GM13977 (cell line): ENCODE results near the gene NR4A1.

Experiments
- DNase-seq: peaks from one replicate; pipeline ENCODE4 v3.0.0; 2012; ENCODE audit warnings: low spot score
- in situ Hi-C: fragments of 300-500 bp; cut with MboI; formaldehyde crosslinking; loops from one replicate; pipeline ENCODE4 v1.12.0; 2022; ENCODE audit warnings: low sequenced_read_pairs, low pct_unique_long_range_greater_than_20kb, mixed read lengths, inconsistent platforms; ENCODE audit not compliant: unreplicated experiment
- TF ChIP-seq, protein P1 (sequence below): IDR thresholded peaks from 2 replicates; pipeline ENCODE4 v1.5.1; 2012; ENCODE audit warnings: mild to moderate bottlenecking, control low read depth; ENCODE audit not compliant: insufficient read depth; ENCODE audit errors: extremely low read depth, missing control alignments

The NR4A1 gene

DNA sequence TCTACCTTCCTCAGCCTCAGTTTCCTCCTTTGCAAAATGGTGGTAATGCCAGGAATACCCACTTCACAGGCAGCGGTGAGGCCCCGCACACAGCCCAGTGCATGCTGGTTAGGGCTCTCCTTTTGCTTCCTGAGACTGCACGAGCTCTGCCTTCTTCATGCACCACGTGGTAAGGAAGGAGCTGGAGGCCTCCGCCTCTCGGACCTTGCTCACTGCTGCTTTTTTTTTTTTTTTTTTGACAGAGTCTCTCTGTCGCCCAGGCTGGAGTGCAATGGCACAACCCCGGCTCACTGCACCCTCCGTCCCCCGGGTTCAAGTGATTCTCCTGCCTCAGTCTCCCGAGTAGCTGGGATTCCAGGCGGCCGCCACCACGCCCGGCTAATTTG is 26.4 kb upstream of the NR4A1 start:
- in situ Hi-C loops: loop anchor here (10.0 kb wide), 1 partner anchor 100 kb away; no protein-coding TSS in a partner anchor
- no peak for DNase-seq
- TF ChIP-seq, protein P1, sequence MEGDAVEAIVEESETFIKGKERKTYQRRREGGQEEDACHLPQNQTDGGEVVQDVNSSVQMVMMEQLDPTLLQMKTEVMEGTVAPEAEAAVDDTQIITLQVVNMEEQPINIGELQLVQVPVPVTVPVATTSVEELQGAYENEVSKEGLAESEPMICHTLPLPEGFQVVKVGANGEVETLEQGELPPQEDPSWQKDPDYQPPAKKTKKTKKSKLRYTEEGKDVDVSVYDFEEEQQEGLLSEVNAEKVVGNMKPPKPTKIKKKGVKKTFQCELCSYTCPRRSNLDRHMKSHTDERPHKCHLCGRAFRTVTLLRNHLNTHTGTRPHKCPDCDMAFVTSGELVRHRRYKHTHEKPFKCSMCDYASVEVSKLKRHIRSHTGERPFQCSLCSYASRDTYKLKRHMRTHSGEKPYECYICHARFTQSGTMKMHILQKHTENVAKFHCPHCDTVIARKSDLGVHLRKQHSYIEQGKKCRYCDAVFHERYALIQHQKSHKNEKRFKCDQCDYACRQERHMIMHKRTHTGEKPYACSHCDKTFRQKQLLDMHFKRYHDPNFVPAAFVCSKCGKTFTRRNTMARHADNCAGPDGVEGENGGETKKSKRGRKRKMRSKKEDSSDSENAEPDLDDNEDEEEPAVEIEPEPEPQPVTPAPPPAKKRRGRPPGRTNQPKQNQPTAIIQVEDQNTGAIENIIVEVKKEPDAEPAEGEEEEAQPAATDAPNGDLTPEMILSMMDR: no peak

DNA sequence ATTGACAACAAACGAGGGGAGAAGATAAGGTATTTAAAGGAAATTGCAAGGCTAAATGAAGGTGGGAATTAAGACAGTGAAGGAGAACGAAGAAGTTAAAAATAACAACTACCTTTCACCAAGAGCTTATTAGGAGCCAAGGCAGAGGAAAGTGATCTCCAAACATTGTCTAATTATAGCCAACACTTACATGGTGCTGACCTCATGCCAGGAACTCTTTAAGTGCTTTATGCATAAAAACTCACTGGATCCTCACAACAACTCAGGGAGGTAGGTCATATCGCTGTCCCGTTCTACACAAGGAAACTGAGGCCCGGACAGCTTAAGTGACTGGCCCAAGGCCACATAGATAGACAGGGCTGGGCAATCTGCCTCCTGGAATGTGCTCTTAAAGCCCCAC is 25.0 kb upstream of the NR4A1 start:
- in situ Hi-C loops: loop anchor here (10.0 kb wide), 1 partner anchor 99 kb away; no protein-coding TSS in a partner anchor
- no peak for DNase-seq
- TF ChIP-seq, protein P1: no peak

DNA sequence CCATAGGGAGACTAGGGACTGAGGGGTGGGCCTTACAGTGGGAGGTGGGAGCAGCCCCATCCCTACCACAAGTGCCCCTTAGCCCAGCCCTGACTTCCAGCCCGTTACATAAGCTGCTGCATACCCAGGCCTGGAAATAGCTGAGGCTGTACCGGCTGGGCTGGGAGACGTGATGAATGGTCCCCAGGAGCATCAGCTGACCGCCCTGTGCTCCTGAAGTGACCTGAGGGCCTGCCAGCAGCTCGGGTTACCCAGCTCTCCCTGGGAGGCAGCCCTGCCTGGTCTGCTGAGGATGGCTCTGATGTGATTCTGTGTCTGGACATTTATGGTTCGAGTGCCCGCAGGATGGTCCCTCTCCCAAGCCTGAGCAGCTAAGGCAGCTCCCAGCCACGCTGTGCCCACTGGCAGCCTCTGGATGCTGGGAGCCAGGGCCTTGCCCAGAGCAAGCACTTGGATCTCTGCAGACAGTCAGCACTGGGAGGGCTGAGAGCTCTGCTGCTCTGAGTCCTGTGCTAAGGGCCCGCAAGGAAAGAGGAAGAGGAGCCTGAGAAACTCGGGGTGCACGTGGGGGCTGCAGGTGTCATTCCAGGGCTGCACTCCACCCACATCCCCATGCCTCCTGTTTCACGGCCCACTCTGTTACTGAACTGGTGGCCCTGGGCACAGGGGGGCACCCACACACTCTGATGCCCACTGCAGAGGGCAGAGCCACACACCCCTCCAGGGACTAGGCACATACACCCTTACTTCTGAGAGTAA is 24.0 kb upstream of the NR4A1 start:
- no peak for DNase-seq
- TF ChIP-seq, protein P1: no peak
- in situ Hi-C loops: loop anchor here (10.0 kb wide), 1 partner anchor 98 kb away; no protein-coding TSS in a partner anchor

DNA sequence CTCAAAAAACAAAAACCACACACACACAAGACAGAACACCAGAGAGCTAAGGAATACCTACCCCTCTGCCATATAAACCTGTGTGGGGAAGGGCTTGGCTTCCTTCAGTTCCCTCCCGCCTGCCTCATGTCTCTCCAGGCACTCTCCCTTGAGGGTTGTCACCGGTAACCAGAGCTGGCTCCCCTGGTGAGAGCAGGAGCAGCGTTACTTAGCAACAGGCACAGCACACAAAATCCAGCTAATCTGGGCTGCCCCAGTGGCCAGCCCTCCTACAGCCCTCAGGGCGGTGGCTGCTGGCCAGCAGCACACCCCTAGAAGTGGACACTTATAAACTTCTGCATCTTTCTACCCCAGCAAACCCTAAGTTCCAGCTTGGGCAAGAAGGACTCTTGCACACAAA is 21.6 kb upstream of the NR4A1 start:
- in situ Hi-C loops: loop anchor here (10.0 kb wide), 2 partner anchors 55 to 95 kb away; no protein-coding TSS in a partner anchor
- TF ChIP-seq, protein P1: no peak
- no peak for DNase-seq

DNA sequence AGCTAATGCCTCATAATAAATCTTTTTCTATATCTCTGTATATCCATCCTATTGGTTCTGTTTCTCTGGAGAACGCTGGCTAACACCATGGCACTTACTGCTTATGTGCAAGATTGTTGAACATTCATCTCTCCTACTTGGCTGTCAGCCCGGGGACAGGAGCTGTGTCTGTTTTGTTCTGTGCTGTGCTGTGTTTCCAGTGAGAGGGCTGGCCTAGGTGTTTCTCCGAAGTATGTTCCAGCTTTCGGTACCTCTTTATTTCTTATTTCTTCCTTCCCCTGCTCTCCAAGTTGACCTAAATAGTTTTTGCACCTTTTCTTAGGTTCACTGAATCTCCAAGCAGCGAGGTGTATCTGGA is 18.8 kb upstream of the NR4A1 start:
- in situ Hi-C loops: loop anchor here (10.0 kb wide), 1 partner anchor 52 kb away; no protein-coding TSS in a partner anchor
- TF ChIP-seq, protein P1: no peak
- DNase-seq: no peak

DNA sequence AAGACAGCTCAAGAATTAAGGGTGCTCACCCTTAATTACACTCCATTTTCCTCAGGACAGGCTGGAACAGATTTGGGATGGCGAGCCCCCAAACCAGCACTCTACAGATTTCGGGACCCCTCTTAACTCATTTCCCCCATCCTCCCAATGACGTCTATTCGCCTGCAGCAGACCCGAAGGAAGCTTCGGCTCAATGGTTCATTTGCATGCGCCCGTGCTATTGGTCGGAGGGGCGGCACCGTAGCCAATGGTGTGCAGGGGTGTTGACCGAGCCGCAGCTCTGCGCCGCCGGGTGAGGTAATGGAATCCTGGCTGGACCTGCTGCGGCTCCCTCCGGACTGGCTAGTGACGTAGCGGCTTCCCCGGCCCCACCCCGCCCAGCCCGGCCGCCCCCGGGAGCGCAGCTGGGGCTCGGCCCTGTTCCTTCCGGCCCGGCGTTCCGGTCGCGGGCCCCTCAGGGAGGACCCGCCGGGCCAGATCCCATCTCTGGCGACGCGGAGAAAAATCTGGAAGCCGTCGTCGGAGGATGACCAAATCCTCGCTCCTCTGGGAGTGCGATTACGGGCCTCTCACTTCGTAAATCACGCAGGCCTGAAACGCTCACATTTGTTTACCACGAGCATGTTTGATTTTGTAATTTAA is 18.3 kb upstream of the NR4A1 start:
- in situ Hi-C loops: loop anchor here (10.0 kb wide), 1 partner anchor 52 kb away; no protein-coding TSS in a partner anchor
- TF ChIP-seq, protein P1: no peak
- DNase-seq: peak; percentile 97
